H1 (cell line): ENCODE results near the gene CTCF. TPM values are rescaled to one million over a fixed set of nuclear protein-coding genes. Genes with fewer than 3 reads are reported as not detected.

Experiments used
- CTCF ChIA-PET: fragments of 300-600 bp; sonication (Branson Sonifier 250); formaldehyde crosslinking; loops from one replicate; lab custom pipeline; 2021; ENCODE audit not compliant: partially characterized antibody; lab: Charles Lee
- POLR2A ChIA-PET: fragments of 300-600 bp; sonication (Branson Sonifier 250); formaldehyde crosslinking; loops from one replicate; lab custom pipeline; 2021; ENCODE audit warnings: inconsistent platforms; ENCODE audit not compliant: partially characterized antibody; lab: Charles Lee
- DNase-seq, 2 experiments: peaks; one replicate each; pipeline versions ENCODE4 v3.0.0 to v3.0.0-alpha.2; 2010 to 2022; ENCODE audit warnings: low spot score in 2 of 2, low read depth in 1 of 2, mixed read lengths in 1 of 2
- FAIRE-seq: peaks from 2 replicates; lab custom pipeline; 2011; peaks lifted over from hg19 to GRCh38; lab: Jason Lieb, UNC
- H2AFZ ChIP-seq: 2 replicates; pipeline ENCODE4 v1.8.1; 2012; ENCODE audit warnings: low read length, inconsistent platforms
- H2AK5ac ChIP-seq: 2 replicates; pipeline ENCODE4 v1.6.1; 2013; ENCODE audit warnings: low read depth, low read length
- H2BK120ac ChIP-seq: replicated peaks from 2 replicates; pipeline ENCODE3; 2013; ENCODE audit warnings: low read depth, low read length, inconsistent platforms
- H2BK12ac ChIP-seq: 2 replicates; pipeline ENCODE4 v1.6.1; 2013; ENCODE audit warnings: low read depth, low read length
- H2BK15ac ChIP-seq: 2 replicates; pipeline ENCODE4 v1.6.1; 2013; ENCODE audit warnings: low read length
- H2BK20ac ChIP-seq: 2 replicates; pipeline ENCODE4 v1.6.1; 2013; ENCODE audit warnings: low read length
- H2BK5ac ChIP-seq: 2 replicates; pipeline ENCODE4 v1.6.1; 2013; ENCODE audit warnings: low read depth, low read length
- H3K14ac ChIP-seq: 2 replicates; pipeline ENCODE4 v1.6.1; 2013; ENCODE audit warnings: inconsistent platforms; ENCODE audit not compliant: insufficient read length
- H3K18ac ChIP-seq: 2 replicates; pipeline ENCODE4 v1.6.1; 2013; ENCODE audit warnings: low read length; ENCODE audit errors: extremely low read depth
- H3K23ac ChIP-seq: 2 replicates; pipeline ENCODE4 v1.6.1; 2013; ENCODE audit warnings: inconsistent platforms; ENCODE audit not compliant: insufficient read length
- H3K23me2 ChIP-seq: 2 replicates; pipeline ENCODE4 v1.6.1; 2013; ENCODE audit warnings: low read depth, low read length
- H3K27ac ChIP-seq: 2 replicates; pipeline ENCODE4 v1.6.1; 2011; ENCODE audit warnings: low read depth, low read length, inconsistent platforms
- H3K27me3 ChIP-seq, 4 experiments: replicated peaks in 1 of 4; 1 replicate in 1 of 4; 2 replicates in 3 of 4; pipeline versions ENCODE4 v1.6.1 to v1.8.1; 2011 to 2013; ENCODE audit warnings: low read length in 3 of 4, mild to moderate bottlenecking in 3 of 4, inconsistent platforms in 2 of 4, mixed read lengths in 2 of 4, moderate library complexity in 1 of 4; ENCODE audit not compliant: control insufficient read depth in 3 of 4, insufficient read depth in 3 of 4; ENCODE audit errors: extremely low read depth in 1 of 4
- H3K36me3 ChIP-seq, 4 experiments: 2 replicates each; pipeline versions ENCODE4 v1.6.1 to v1.8.1; 2011 to 2013; ENCODE audit warnings: mild to moderate bottlenecking in 4 of 4, low read length in 3 of 4, moderate library complexity in 2 of 4, control low read depth in 1 of 4, inconsistent platforms in 1 of 4; ENCODE audit not compliant: insufficient read depth in 4 of 4, control insufficient read depth in 2 of 4
- H3K4ac ChIP-seq: replicated peaks from 2 replicates; pipeline ENCODE3; 2013; ENCODE audit warnings: low read length, low read depth, mixed read lengths, inconsistent platforms; ENCODE audit not compliant: insufficient read length
- H3K4me1 ChIP-seq, 4 experiments: replicated peaks in 1 of 4; 1 replicate in 1 of 4; 2 replicates in 3 of 4; pipeline versions ENCODE4 v1.6.1 to v1.8.1; 2011 to 2013; ENCODE audit warnings: low read length in 3 of 4, inconsistent platforms in 2 of 4, mixed read lengths in 1 of 4; ENCODE audit not compliant: insufficient read depth in 4 of 4, control insufficient read depth in 3 of 4
- H3K4me2 ChIP-seq, 2 experiments: 2 replicates each; pipeline versions ENCODE4 v1.6.1 to v1.8.1; 2011 to 2013; ENCODE audit warnings: low read depth in 2 of 2, low read length in 2 of 2, control low read depth in 1 of 2, inconsistent platforms in 1 of 2, mild to moderate bottlenecking in 1 of 2; ENCODE audit not compliant: insufficient read depth in 1 of 2
- H3K4me3 ChIP-seq, 4 experiments: fragments of 200-600, 300-600 bp in 1 of 4; sonication (generic), shearing (Covaris generic), sonication (Bioruptor Twin) in 1 of 4; 2 replicates each; pipeline versions ENCODE4 v1.5.1 to v1.8.1; 2011 to 2016; ENCODE audit warnings: low read length in 4 of 4, low read depth in 3 of 4, control low read depth in 2 of 4, inconsistent platforms in 2 of 4, mild to moderate bottlenecking in 2 of 4, mixed read lengths in 1 of 4, moderate library complexity in 1 of 4; ENCODE audit not compliant: insufficient read depth in 2 of 4; ENCODE audit errors: extremely low read depth in 1 of 4
- H3K56ac ChIP-seq: replicated peaks from 2 replicates; pipeline ENCODE3; 2013; ENCODE audit warnings: low read depth, mild to moderate bottlenecking, mixed read lengths, low read length, inconsistent platforms; ENCODE audit not compliant: insufficient read length
- H3K79me1 ChIP-seq: 2 replicates; pipeline ENCODE4 v1.6.1; 2013; ENCODE audit warnings: low read depth, low read length, control low read depth
- H3K79me2 ChIP-seq, 2 experiments: 2 replicates each; pipeline versions ENCODE4 v1.6.1 to v1.8.1; 2012 to 2013; ENCODE audit warnings: low read length in 2 of 2, mild to moderate bottlenecking in 2 of 2, inconsistent platforms in 1 of 2; ENCODE audit not compliant: insufficient read depth in 2 of 2, control insufficient read depth in 1 of 2
- H3K9ac ChIP-seq, 4 experiments: replicated peaks in 1 of 4; 1 replicate in 1 of 4; 2 replicates in 3 of 4; pipeline versions ENCODE4 v1.6.1 to v1.8.1; 2011 to 2013; ENCODE audit warnings: low read depth in 3 of 4, low read length in 3 of 4, control low read depth in 2 of 4, mild to moderate bottlenecking in 2 of 4, moderate library complexity in 2 of 4, inconsistent platforms in 1 of 4; ENCODE audit errors: extremely low read depth in 1 of 4
- H3K9me3 ChIP-seq, 2 experiments: 2 replicates each; pipeline versions ENCODE4 v1.6.1 to v1.8.1; 2012 to 2013; ENCODE audit warnings: mild to moderate bottlenecking in 2 of 2, moderate library complexity in 2 of 2, control low read depth in 1 of 2, inconsistent platforms in 1 of 2, low read depth in 1 of 2, low read length in 1 of 2, mixed read lengths in 1 of 2; ENCODE audit not compliant: insufficient read depth in 2 of 2
- H4K20me1 ChIP-seq, 2 experiments: replicated peaks in 1 of 2; 2 replicates each; pipeline versions ENCODE3 to v1.8.1; 2011 to 2013; ENCODE audit warnings: inconsistent platforms in 2 of 2, low read length in 2 of 2, mild to moderate bottlenecking in 1 of 2; ENCODE audit not compliant: insufficient read depth in 2 of 2, control insufficient read depth in 1 of 2
- H4K5ac ChIP-seq: 2 replicates; pipeline ENCODE4 v1.6.1; 2013; ENCODE audit warnings: low read length, low read depth, mixed read lengths, inconsistent platforms; ENCODE audit not compliant: insufficient read length
- H4K8ac ChIP-seq: 2 replicates; pipeline ENCODE4 v1.8.0; 2013; ENCODE audit warnings: mild to moderate bottlenecking, moderate library complexity, low read length, inconsistent platforms; ENCODE audit not compliant: insufficient read depth; ENCODE audit errors: extremely low read depth
- H4K91ac ChIP-seq: replicated peaks from 2 replicates; pipeline ENCODE3; 2013; ENCODE audit warnings: low read length, mixed read lengths, inconsistent platforms; ENCODE audit not compliant: insufficient read length
- BRCA1 ChIP-seq: IDR thresholded peaks from 2 replicates; pipeline ENCODE4 v1.6.1; 2012; ENCODE audit warnings: low read depth, low read length, improper control_type of control experiment
- CTBP2 ChIP-seq: IDR thresholded peaks from 2 replicates; pipeline ENCODE4 v1.7.0; 2011; ENCODE audit warnings: borderline replicate concordance, mild to moderate bottlenecking, moderate library complexity, mixed read lengths, low read length; ENCODE audit not compliant: insufficient read depth, insufficient read length
- CTCF ChIP-seq, 3 experiments: IDR thresholded peaks; 1 replicate in 2 of 3; 2 replicates in 1 of 3; pipeline versions ENCODE4 v1.5.1 to v1.6.1; 2011; ENCODE audit warnings: low read length in 3 of 3, mild to moderate bottlenecking in 3 of 3, inconsistent platforms in 2 of 3, low read depth in 1 of 3, moderate library complexity in 1 of 3; ENCODE audit not compliant: insufficient read depth in 1 of 3; ENCODE audit errors: control extremely low read depth in 1 of 3
- POU5F1 ChIP-seq: IDR thresholded peaks from 2 replicates; pipeline ENCODE4 v1.6.1; 2011; ENCODE audit warnings: low read depth, mild to moderate bottlenecking, low read length, moderate library complexity
- SIN3A ChIP-seq, 2 experiments: IDR thresholded peaks in 1 of 2; conservative IDR thresholded peaks in 1 of 2; 2 replicates each; pipeline ENCODE4 v1.6.1; 2011 to 2012; ENCODE audit warnings: low read length in 2 of 2, improper control_type of control experiment in 1 of 2, low read depth in 1 of 2, mild to moderate bottlenecking in 1 of 2
- SP2 ChIP-seq: IDR thresholded peaks from 2 replicates; pipeline ENCODE4 v1.6.1; 2012; ENCODE audit warnings: mild to moderate bottlenecking, low read length, inconsistent platforms
- TEAD4 ChIP-seq: IDR thresholded peaks from 2 replicates; pipeline ENCODE4 v1.6.1; 2012; ENCODE audit warnings: low read depth, low read length, inconsistent platforms, mixed read lengths
- WGBS, 2 experiments: shearing (Covaris generic) in 1 of 2; methylation state at CpG; one replicate each; pipeline versions ENCODE4 v1.1.6 to v1.1.7; 2013 to 2015; ENCODE audit warnings: low lambda C conversion rate in 2 of 2, mixed read lengths in 2 of 2, inconsistent platforms in 1 of 2, low coverage in 1 of 2, missing lambda C conversion rate in 1 of 2; ENCODE audit not compliant: insufficient replicate concordance in 2 of 2, insufficient coverage in 1 of 2, insufficient read length in 1 of 2; ENCODE audit errors: extremely low coverage in 1 of 2, missing lambda C conversion rate in 1 of 2; 5-methylcytosine and 5-hydroxymethylcytosine counted together
- polyA plus RNA-seq, 7 experiments: library from polyadenylated mRNA; depleted of rRNA in 3 of 7; stranded (reverse) in 5 of 7; unstranded in 2 of 7; fragments of >200 nt in 5 of 7; fragments of 200-250 nt in 2 of 7; gene quantifications; 1 replicate in 5 of 7; 2 replicates in 1 of 7; 4 replicates in 1 of 7; pipeline versions ENCODE4 v1.2.1 to v1.2.3, GENCODE V29; 2011 to 2013; ENCODE audit warnings: missing spikeins in 2 of 7, mixed read lengths in 2 of 7
- total RNA-seq: library from RNA; stranded (reverse); fragmentation: NEBNext Ultra II Directional; extraction: Animal tissue kit (Norgen Biotek cat#: 25700); gene quantifications from 2 replicates; pipeline ENCODE4 v1.2.1, GENCODE V29; 2021

The CTCF gene
- total and polyA plus RNA-seq, 2 of the 8 experiments (the other 6 are each of a cell fraction or from before 2014, with no cell fraction given) = 32.4 to 66.0 TPM

GRCh38 chr16:67537636-67538591, 24.4 kb upstream of the CTCF start:
- H2BK12ac ChIP-seq = no peak overlapping the region
- H2BK120ac ChIP-seq = no peak overlapping the region
- no peaks in the 10 kb centered on the region for H3K79me2 ChIP-seq
- H4K91ac ChIP-seq = no peak overlapping the region
- H3K36me3 ChIP-seq = peaks cover 0 to 3% (median 0%) of the 10 kb centered on the region in 4 experiments; a peak in 2 of 8 replicates
- H3K23me2 ChIP-seq = peaks cover 16% of the 10 kb centered on the region; the same call in 1 of the 2 replicates
- H2AFZ ChIP-seq = no peak overlapping the region
- H3K4me2 ChIP-seq = peak overlapping the region; percentile 89 to 91
- H3K27me3 ChIP-seq = peaks cover 41 to 87% (median 81%) of the 10 kb centered on the region in 4 experiments
- H3K27ac ChIP-seq = no peak overlapping the region
- H3K79me1 ChIP-seq = no peaks in the 10 kb centered on the region; the same call in 1 of the 2 replicates
- H3K23ac ChIP-seq = no peak overlapping the region
- H4K20me1 ChIP-seq = peaks cover 11 to 35% of the 10 kb centered on the region in 2 experiments
- CTCF ChIA-PET = interaction anchor here (0.6 to 4.1 kb wide), 16 partner anchors 8 to 578 kb away, joined by 3 to 80 read pairs (median 9); partner anchors contain the start of gene CARMIL2
- no peak for FAIRE-seq
- H2BK15ac ChIP-seq = no peak overlapping the region
- H2BK5ac ChIP-seq = no peak overlapping the region
- H3K18ac ChIP-seq = peak overlapping the region; percentile 48
- no peaks in the 10 kb centered on the region for H3K9me3 ChIP-seq
- peak overlapping the region in 2 of 4 experiments; percentile 34 to 38; a peak in 2 of 7 replicates for H3K9ac ChIP-seq
- peak overlapping the region; percentile 85 for H4K8ac ChIP-seq
- 3% methylated on average over 44 of the region's 97 CpGs; no CpG with 5 or more reads in 1 of the 2 experiments for WGBS, 2 experiments
- H3K4me3 ChIP-seq = peak overlapping the region; percentile 40 to 73 (median 49)
- POLR2A ChIA-PET = interaction anchor here (0.7 to 5.1 kb wide), 13 partner anchors 9 to 182 kb away, joined by 3 to 27 read pairs (median 3); partner anchors contain the start of genes ACD and CTCF
- H2BK20ac ChIP-seq = no peak overlapping the region
- no peak overlapping the region for H3K14ac ChIP-seq
- peak in 1 of 2 experiments; percentile 67 for DNase-seq
- no peak overlapping the region for H2AK5ac ChIP-seq
- no peak overlapping the region for H3K56ac ChIP-seq
- no peak overlapping the region for H3K4ac ChIP-seq
- no peak overlapping the region for H4K5ac ChIP-seq
- H3K4me1 ChIP-seq = peaks cover 0 to 11% (median 6%) of the 10 kb centered on the region in 4 experiments; a peak in 5 of 7 replicates
- no peak for TF ChIP-seq SP2
- no peak for TF ChIP-seq CTCF (IDR thresholded peaks at IDR 0.05; ENCODE audit: control extremely low read depth in 1 of 3, insufficient read depth in 1 of 3, low read depth in 1 of 3, low read length in 3 of 3)
- no peak for TF ChIP-seq TEAD4
- TF ChIP-seq SIN3A (conservative IDR thresholded peaks at IDR 0.05 in 1 of 2, IDR thresholded peaks at IDR 0.05 in 1 of 2; ENCODE audit: low read depth in 1 of 2, low read length in 2 of 2) = no peak
- no peak for TF ChIP-seq BRCA1
- TF ChIP-seq POU5F1 = no peak
- no peak for TF ChIP-seq CTBP2
